Smooth muscle cell (in vitro differentiated cells): Measurements from ENCODE around the gene PLEKHG4B. TPM values are rescaled to one million over a fixed set of nuclear protein-coding genes. Genes with fewer than 3 reads are reported as not detected.

Experiments
- DNase-seq: peaks from one replicate; lab custom pipeline; 2025; ENCODE audit not compliant: unreplicated experiment; lab: John Stamatoyannopoulos, UW
- H2AFZ ChIP-seq: fragments of 200-600 bp; sonication (generic); 2 replicates; pipeline ENCODE4 v1.6.0; 2016; ENCODE audit warnings: antibody characterized with exemption, low read depth, mild to moderate bottlenecking
- H3F3A ChIP-seq: fragments of 200-600 bp; sonication (generic); 2 replicates; pipeline ENCODE4 v1.6.0; 2017; ENCODE audit warnings: antibody characterized with exemption, low read depth
- H3K27ac ChIP-seq: fragments of 200-600 bp; sonication (generic); 2 replicates; pipeline ENCODE4 v1.5.1; 2016; ENCODE audit warnings: low read depth, mild to moderate bottlenecking
- H3K27me3 ChIP-seq: fragments of 200-600 bp; sonication (generic); 2 replicates; pipeline ENCODE4 v1.6.1; 2016; ENCODE audit warnings: low read depth, mild to moderate bottlenecking
- H3K36me3 ChIP-seq: fragments of 200-600 bp; sonication (generic); 2 replicates; pipeline ENCODE4 v1.5.1; 2016; ENCODE audit warnings: low read depth
- H3K4me1 ChIP-seq: fragments of 200-600 bp; sonication (generic); 2 replicates; pipeline ENCODE4 v1.5.1; 2016; ENCODE audit warnings: low read depth
- H3K4me2 ChIP-seq: fragments of 200-600 bp; sonication (generic); 2 replicates; pipeline ENCODE4 v1.6.0; 2016; ENCODE audit warnings: mild to moderate bottlenecking
- H3K4me3 ChIP-seq: fragments of 200-600 bp; sonication (generic); 2 replicates; pipeline ENCODE4 v1.5.1; 2016; ENCODE audit warnings: mild to moderate bottlenecking
- H3K79me2 ChIP-seq: fragments of 200-600 bp; sonication (generic); 2 replicates; pipeline ENCODE4 v1.6.0; 2016; ENCODE audit warnings: low read depth, mild to moderate bottlenecking
- H3K9ac ChIP-seq: fragments of 200-600 bp; sonication (generic); 2 replicates; pipeline ENCODE4 v1.6.0; 2016; ENCODE audit warnings: low read depth
- H3K9me3 ChIP-seq: fragments of 200-600 bp; sonication (generic); replicated peaks from 2 replicates; pipeline ENCODE4 v1.5.1; 2016; ENCODE audit warnings: low read depth
- H4K20me1 ChIP-seq: fragments of 200-600 bp; sonication (generic); 2 replicates; pipeline ENCODE4 v1.6.0; 2016; ENCODE audit warnings: low read depth
- WGBS: methylation state at CpG from one replicate; pipeline ENCODE4 v1.1.7; 2016; ENCODE audit warnings: low lambda C conversion rate; 5-methylcytosine and 5-hydroxymethylcytosine counted together
- polyA plus RNA-seq: library from polyadenylated mRNA; unstranded; fragments of >200 nt; fragmentation: Nextera tagmentation; extraction: Ambion mirVana; gene quantifications from 2 replicates; pipeline ENCODE4 v1.2.1, GENCODE V29; 2016
- total RNA-seq: library from RNA; depleted of rRNA; stranded (reverse); fragments of >200 nt; gene quantifications from 2 replicates; pipeline ENCODE4 v1.2.3, GENCODE V29; 2014
- TF ChIP-seq, protein P1 (sequence below): fragments of 200-600 bp; sonication (generic); IDR thresholded peaks from 2 replicates; pipeline ENCODE4 v1.5.1; 2017; ENCODE audit warnings: borderline replicate concordance, mild to moderate bottlenecking, antibody characterized with exemption; ENCODE audit not compliant: insufficient read depth, poor library complexity, severe bottlenecking

The PLEKHG4B gene
- total and polyA plus RNA-seq, 2 experiments from 2014 or later, result 6.3 to 12.1 TPM

- Histone ChIP-seq H3K4me2 (peak overlapping the region; percentile 60), H3K9me3 (peaks cover 3% of the 10 kb centered on the region), H3K27ac (peak overlapping the region; percentile 22), H3K9ac (no peak overlapping the region), H4K20me1 (no peaks in the 10 kb centered on the region), H2AFZ (no peak overlapping the region), H3K79me2 (peaks cover 8% of the 10 kb centered on the region), H3F3A (no peaks in the 10 kb centered on the region), H3K4me3 (no peak overlapping the region), H3K4me1 (peaks cover 10% of the 10 kb centered on the region), H3K36me3 (no peaks in the 10 kb centered on the region), H3K27me3 (no peaks in the 10 kb centered on the region)
- TF ChIP-seq, protein P1, sequence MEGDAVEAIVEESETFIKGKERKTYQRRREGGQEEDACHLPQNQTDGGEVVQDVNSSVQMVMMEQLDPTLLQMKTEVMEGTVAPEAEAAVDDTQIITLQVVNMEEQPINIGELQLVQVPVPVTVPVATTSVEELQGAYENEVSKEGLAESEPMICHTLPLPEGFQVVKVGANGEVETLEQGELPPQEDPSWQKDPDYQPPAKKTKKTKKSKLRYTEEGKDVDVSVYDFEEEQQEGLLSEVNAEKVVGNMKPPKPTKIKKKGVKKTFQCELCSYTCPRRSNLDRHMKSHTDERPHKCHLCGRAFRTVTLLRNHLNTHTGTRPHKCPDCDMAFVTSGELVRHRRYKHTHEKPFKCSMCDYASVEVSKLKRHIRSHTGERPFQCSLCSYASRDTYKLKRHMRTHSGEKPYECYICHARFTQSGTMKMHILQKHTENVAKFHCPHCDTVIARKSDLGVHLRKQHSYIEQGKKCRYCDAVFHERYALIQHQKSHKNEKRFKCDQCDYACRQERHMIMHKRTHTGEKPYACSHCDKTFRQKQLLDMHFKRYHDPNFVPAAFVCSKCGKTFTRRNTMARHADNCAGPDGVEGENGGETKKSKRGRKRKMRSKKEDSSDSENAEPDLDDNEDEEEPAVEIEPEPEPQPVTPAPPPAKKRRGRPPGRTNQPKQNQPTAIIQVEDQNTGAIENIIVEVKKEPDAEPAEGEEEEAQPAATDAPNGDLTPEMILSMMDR, result no peak
- DNase-seq, result no peak
These were observed 37.9 kb downstream of the PLEKHG4B start for GRCh38 chr5:129820-130219.

GRCh38 chr5:130601-131131 is 38.7 kb downstream of the PLEKHG4B start:
- H3K4me2 ChIP-seq, result peak overlapping the region; percentile 60
- H3K27ac ChIP-seq, result peak overlapping the region; percentile 6
- 66% methylated on average over 4 of the region's 4 CpGs for WGBS
- H3K4me3 ChIP-seq, result no peak overlapping the region
- no peaks in the 10 kb centered on the region for H3F3A ChIP-seq
- H3K9ac ChIP-seq, result no peak overlapping the region
- no peaks in the 10 kb centered on the region for H4K20me1 ChIP-seq
- peaks cover under 1% of the 10 kb centered on the region for H3K9me3 ChIP-seq
- H3K4me1 ChIP-seq, result peaks cover 10% of the 10 kb centered on the region
- H3K36me3 ChIP-seq, result no peaks in the 10 kb centered on the region
- DNase-seq, result no peak
- TF ChIP-seq, protein P1, result no peak
- H3K79me2 ChIP-seq, result peaks cover 8% of the 10 kb centered on the region
- no peaks in the 10 kb centered on the region for H3K27me3 ChIP-seq
- no peak overlapping the region for H2AFZ ChIP-seq

- H3K4me1 ChIP-seq, result no peaks in the 10 kb centered on the region
- no peaks in the 10 kb centered on the region for H3K9me3 ChIP-seq
- no peak overlapping the region for H3K27ac ChIP-seq
- no peaks in the 10 kb centered on the region for H3K36me3 ChIP-seq
- no peaks in the 10 kb centered on the region for H3K27me3 ChIP-seq
- TF ChIP-seq, protein P1, result no peak
- no peak overlapping the region for H3K4me2 ChIP-seq
- WGBS, result 98% methylated on average over 5 of the region's 5 CpGs
- H3K79me2 ChIP-seq, result peaks cover 4% of the 10 kb centered on the region
- H2AFZ ChIP-seq, result no peak overlapping the region
- no peak overlapping the region for H3K9ac ChIP-seq
- no peak overlapping the region for H3K4me3 ChIP-seq
- no peak for DNase-seq
- H3F3A ChIP-seq, result no peaks in the 10 kb centered on the region
- no peaks in the 10 kb centered on the region for H4K20me1 ChIP-seq
These were observed 44.9 kb downstream of the PLEKHG4B start for GRCh38 chr5:136901-137300.

- Histone ChIP-seq H3K4me3 (no peak overlapping the region), H3K27ac (no peak overlapping the region), H3K4me1 (no peaks in the 10 kb centered on the region), H2AFZ (no peak overlapping the region), H3K27me3 (no peaks in the 10 kb centered on the region), H3K9ac (no peak overlapping the region), H3K36me3 (no peaks in the 10 kb centered on the region), H3K79me2 (peaks cover 4% of the 10 kb centered on the region), H3K9me3 (no peaks in the 10 kb centered on the region), H4K20me1 (no peaks in the 10 kb centered on the region), H3K4me2 (no peak overlapping the region), H3F3A (no peaks in the 10 kb centered on the region)
- WGBS, result 93% methylated on average over 15 of the region's 15 CpGs
- no peak for DNase-seq
- TF ChIP-seq, protein P1, result no peak
These were observed 45.8 kb downstream of the PLEKHG4B start for GRCh38 chr5:137741-138140.
